Measurements from ENCODE around the gene ACKR3. TPM values are rescaled to one million over a fixed set of nuclear protein-coding genes. Genes with fewer than 3 reads are reported as not detected.

ACKR3 gene
- total RNA-seq, 1 donor from 2014 or later = 57.0 TPM

DNA sequence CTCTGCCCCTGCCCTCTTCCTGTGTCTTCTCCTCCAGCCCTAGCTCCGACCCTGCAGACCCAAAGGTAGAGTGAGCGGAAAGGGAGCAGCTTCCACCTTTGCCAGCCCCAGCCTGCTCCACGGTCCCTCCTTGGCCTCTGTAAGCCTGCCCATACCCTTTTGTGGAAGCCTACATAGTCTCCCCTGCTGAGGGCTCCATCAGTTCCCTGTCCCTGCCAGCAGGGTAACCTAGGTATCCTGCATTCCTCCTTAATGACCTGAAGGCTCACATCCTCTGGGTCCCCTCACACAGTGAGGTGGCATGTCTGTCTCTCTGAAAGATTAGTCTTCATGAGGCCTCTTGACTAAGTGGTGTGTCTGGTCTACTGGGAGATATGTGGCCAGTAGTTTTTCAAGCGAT lies 20.5 kb upstream of the ACKR3 start:
- no peak for DNase-seq (ENCODE audit: low read depth, low spot score)

GRCh38 chr2:236550290-236550689 lies 19.3 kb upstream of the ACKR3 start:
- no peak for DNase-seq (ENCODE audit: low read depth, low spot score)

DNA sequence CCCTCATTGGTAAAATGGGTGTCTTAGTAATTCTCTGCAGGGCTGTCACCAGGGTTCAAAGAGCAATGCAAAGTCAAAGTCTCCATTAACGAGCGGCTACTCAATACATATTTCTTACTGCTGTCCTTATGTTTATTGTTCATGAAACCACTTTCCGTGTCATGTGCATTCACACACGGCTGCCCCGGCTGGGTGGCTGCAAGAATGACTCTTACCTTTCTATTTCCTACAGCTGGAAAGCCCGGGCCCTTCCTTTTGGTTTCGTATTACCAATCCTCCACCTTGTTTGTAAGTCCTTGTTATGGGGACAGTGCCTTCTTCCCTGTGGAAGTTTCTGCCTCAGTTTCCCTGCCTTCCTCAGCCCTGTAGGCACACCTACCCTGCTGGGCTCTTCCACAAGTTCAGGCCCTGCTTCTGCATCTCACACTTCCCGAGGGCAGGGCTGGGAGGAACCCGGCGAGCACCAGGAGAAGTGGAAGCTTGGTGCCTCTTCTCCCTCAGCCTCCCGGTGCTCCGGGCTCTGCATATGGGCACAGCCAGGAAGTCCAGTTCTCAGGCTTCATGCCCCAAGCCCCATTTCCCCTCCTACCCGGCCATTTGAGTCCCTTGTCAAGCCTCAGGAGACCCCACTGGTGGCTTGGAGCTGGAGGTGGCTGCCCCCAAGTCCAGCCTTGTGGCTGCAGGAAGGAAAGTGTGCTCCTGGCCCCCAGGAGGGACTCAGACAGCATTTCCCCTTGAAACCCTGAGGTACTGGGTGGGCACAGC lies 18.7 kb upstream of the ACKR3 start:
- no peak for DNase-seq (ENCODE audit: low read depth, low spot score)

- no peak for DNase-seq (ENCODE audit: low read depth, low spot score)
These were observed 18.0 kb upstream of the ACKR3 start for GRCh38 chr2:236551471-236552211.

GRCh38 chr2:236552212-236552542 lies 17.4 kb upstream of the ACKR3 start:
- no peak for DNase-seq (ENCODE audit: low read depth, low spot score)

- no peak for DNase-seq (ENCODE audit: low read depth, low spot score)
These were observed 16.9 kb upstream of the ACKR3 start for GRCh38 chr2:236552581-236553363.

DNA sequence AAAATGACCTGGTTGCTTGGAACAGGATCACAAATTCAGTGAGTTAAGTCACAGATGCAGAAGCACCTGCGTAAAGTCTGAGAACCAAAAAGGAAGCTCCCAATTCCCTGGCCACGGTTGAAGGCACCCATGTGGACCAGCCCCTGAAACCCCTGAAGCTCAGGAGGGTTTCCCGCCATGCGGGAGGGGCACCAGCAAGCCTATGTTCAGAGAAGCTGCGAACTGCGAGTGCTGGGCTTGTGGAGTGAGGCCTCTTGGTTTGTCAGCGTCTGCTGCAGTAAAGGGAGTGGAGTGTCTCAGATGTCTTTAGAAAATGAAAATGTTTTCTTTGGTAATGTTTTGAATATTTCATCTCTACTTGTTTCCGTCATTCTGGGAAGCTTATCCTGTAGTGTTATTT lies 16.1 kb upstream of the ACKR3 start:
- no peak for DNase-seq (ENCODE audit: low read depth, low spot score)

GRCh38 chr2:236554629-236555282 lies 14.9 kb upstream of the ACKR3 start:
- no peak for DNase-seq (ENCODE audit: low read depth, low spot score)

DNA sequence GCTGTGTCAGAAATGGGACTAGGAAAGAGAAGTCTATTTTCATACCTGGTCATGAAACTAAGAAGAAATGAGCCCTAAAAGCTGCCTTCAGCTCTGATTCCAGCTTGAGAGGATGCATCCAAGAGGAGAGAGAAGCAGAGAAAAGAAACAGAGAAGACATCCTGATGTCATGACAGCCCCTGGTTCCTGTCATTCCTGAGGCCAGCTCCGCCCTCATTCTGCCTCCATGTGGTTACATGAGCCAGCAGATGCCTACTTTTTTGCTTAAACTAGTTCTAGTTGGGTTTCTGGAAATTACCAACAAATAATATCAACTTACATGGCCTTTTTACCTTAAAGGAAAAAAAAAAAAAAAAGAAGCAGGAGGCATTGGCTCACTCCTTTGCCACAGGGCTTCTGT lies 14.1 kb upstream of the ACKR3 start:
- no peak for DNase-seq (ENCODE audit: low read depth, low spot score)

- no peak for DNase-seq (ENCODE audit: low read depth, low spot score)
These were observed 12.2 kb upstream of the ACKR3 start for GRCh38 chr2:236557306-236558030.

DNA sequence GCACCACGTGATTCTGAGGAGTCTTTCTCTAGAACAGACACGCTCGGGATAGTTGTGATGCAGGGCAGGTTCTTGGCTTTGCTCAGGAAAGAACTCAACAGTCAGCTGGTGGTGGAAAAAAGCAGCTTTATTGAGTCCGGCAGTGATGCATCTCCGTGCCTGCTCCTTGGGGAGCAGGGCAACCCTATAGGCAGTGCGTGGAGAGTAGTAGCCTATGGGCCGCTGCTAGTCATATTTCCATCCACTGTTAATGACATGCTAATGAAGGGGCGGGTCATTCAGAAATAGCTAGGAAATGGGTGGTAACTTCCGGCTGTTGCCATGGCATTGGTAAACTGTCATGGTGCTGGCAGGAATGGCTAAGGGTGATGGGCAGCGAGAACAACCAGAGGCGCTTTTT lies 11.6 kb upstream of the ACKR3 start:
- DNase-seq (ENCODE audit: low read depth, low spot score) = no peak

DNA sequence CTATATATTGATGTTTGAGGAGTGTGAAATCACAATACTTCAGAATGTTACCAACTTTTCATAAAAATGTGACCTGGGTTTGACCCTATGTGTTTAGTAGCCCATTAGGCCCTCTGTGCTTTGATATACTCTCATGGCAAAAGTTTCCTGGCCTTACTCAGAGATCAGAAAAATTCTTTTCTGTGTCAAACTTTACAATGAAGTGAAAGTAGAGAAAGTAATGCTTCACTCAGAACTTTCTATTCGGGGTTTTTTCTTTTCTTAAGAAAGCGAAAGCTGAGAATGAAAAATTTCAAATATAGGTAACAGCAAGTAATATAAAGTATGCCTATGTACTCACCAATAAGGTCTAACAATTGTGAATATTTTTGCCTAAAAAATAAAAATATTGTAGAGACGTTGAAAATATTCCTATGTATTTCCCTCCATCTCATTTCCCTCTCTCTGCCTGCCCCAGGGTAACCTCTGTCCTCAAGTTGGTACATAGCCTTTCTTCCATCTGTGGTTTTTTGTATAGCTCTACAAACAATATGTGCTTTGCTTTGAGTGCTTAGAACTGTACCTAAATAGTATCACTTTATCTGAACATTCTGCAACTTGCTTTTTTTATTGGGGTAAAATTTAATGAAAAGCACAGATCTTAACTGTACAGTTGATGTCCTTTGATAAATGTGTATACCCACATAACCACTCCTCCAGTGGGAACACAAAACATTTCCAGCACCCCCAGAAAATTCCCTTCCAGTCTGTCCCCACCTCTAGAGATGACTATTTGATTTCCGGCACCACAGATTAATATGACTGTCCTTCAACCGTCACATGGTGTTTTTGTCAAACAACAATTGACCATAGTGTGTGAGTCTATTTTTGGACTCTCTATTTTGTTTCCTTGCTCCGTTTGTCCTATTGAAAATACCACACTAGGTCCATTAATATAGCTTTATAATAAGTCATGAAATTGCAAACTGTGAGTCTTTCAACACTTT lies 10.3 kb upstream of the ACKR3 start:
- DNase-seq (ENCODE audit: low read depth, low spot score) = no peak

DNA sequence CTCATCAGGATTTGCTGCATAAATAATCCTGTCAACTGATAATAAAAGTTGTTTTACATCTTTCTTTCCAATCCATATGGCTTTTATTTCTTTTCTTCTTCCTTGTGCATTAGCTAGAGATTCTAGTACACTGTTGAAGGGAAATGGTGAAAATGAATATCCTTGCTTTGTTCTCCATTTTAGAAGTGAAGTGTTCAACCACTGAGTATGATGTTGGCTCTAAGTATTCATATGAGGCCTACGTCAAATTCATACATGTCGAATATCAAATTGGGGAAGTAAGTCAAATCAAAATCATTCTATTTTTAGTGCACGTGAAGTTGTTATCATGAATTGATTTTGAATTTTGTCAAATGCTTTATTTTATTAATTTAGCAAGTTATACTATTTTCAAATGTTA lies 7.8 kb upstream of the ACKR3 start:
- no peak for DNase-seq (ENCODE audit: low read depth, low spot score)

GRCh38 chr2:236562434-236562833 lies 7.2 kb upstream of the ACKR3 start:
- DNase-seq (ENCODE audit: low read depth, low spot score) = no peak

DNA sequence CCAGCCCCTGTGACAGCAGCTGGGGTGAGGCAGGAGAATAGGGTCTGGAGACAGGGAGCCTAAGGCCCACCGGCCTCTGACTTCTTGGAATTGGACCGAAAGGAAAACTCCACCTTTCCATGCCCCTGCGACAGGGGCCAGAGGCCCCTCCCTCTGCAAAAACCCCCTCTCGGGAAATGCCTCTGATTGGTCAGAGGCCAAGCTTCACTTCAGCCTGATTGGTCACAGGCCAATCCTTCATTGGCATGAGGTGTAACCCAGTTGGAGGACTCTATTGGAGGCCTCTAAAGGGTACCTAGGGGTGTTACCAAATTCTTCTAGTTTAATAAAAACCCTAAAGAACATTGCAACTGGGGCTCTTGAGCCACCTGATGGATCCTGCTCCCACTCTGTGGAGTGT lies 5.7 kb upstream of the ACKR3 start:
- no peak for DNase-seq (ENCODE audit: low read depth, low spot score)

- no peak for DNase-seq (ENCODE audit: low read depth, low spot score)
These were observed 4.4 kb upstream of the ACKR3 start for GRCh38 chr2:236565212-236565611.

DNA sequence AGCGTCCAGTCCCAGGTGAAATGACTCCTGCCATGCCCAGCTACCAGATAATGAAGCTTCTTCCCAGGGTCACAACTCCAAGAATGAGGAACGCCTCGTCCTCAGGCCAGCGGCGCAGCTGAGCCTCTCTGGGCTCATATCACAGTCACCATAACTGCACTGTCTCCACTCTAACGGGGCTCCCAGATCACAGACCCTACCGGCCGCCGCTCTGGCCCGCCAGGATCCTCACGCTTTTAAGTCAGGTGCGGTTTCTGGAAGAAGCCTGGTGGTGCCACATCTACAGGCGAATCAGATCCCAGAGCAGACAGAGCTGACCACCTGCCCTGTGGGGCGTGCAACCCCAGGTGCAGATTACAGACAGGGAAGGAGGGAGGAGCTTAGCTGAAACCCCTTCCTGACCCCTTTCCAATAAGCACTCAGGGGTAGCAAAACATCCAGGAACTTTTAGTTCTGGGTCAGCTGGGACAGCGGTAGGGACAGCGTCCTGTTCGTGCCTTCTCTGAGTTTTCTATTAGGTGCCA lies 3.7 kb upstream of the ACKR3 start:
- no peak for DNase-seq (ENCODE audit: low read depth, low spot score)

GRCh38 chr2:236566596-236566995 lies 3.0 kb upstream of the ACKR3 start:
- no peak for DNase-seq (ENCODE audit: low read depth, low spot score)

DNA sequence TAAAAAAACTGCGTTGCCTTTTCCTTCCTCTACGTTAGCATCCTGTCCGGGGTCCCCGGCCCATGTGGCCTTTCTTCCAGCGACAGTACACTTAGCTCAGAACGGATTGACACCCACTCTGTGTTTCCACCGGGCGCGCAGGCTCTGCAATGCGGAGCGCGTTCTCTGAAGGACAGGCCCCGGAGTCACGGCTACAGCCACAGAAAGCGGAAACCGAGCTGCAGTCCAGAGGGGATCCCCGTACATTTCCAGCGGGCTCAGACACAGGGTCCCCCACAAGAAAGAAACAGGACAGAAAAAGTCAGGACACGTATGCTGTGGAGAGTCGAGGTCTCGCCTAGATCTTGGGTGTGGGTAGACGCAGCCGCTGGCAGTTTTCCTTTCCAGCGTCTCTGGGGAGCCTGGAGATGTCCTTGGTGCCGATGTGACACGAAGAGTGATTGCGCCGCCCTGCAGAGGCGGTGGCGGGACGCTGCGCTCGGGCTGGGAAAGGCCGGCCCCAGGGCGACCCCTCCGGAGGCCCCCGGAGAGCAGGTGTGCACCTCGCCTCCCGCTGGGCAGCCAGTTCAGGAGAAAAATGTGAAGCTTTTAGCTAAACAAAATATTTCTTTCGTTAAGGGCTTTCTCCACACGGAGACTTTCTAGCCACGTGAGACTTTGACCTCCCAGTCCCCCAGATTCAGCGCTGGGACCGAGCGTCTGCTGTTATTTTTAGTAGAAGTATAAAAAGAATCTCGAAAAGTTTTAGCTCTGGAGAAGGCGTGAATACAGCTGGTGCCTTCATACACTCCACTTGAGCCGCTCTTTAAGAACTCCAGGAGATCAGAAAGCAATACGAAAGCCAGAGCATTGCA lies 1.3 kb upstream of the ACKR3 start:
- DNase-seq (ENCODE audit: low read depth, low spot score) = no peak

All from pulmonary artery endothelial cell (primary cell).